ENCODE results near the gene PTK7. TPM values are rescaled to one million over a fixed set of nuclear protein-coding genes. Genes with fewer than 3 reads are reported as not detected.
A peak's percentile ranks its signal among the peaks of the same experiment; 100 is the strongest.

The PTK7 gene
- total RNA-seq (10 to 100 TPM in 4 of 5 donors, 1 to 10 TPM in 1; 8.2 to 64.9 (median 28.8) TPM), polyA plus RNA-seq (10 to 100 TPM in 2 of 3 donors, 1 to 10 TPM in 1; 4.0 to 31.1 (median 12.1) TPM)
- long read RNA-seq, donor 1, full-length matches to known transcripts, result 2 of 7 reads
- long read RNA-seq, donor 1, partial matches to known transcripts, result 5 of 7 reads
- long read RNA-seq, donor 1, other reads (novel, unspliced or antisense), result 0 of 7 reads
- long read RNA-seq, donor 2, partial matches to known transcripts, result 5 of 5 reads
- long read RNA-seq, donor 2, other reads (novel, unspliced or antisense), result 0 of 5 reads
- long read RNA-seq, donor 3, partial matches to known transcripts, result 0 of 1 reads
- long read RNA-seq, donor 3, other reads (novel, unspliced or antisense), result 0 of 1 reads
- long read RNA-seq, donor 4, partial matches to known transcripts, result 0 of 1 reads
- long read RNA-seq, donor 4, other reads (novel, unspliced or antisense), result 0 of 1 reads
- long read RNA-seq, donor 5, full-length matches to known transcripts, result 5 of 15 reads
- long read RNA-seq, donor 5, partial matches to known transcripts, result 10 of 15 reads
- long read RNA-seq, donor 5, other reads (novel, unspliced or antisense), result 0 of 15 reads
- long read RNA-seq, donor 6, full-length matches to known transcripts, result 10 of 37 reads
- long read RNA-seq, donor 6, partial matches to known transcripts, result 27 of 37 reads
- long read RNA-seq, donor 6, other reads (novel, unspliced or antisense), result 0 of 37 reads
- long read RNA-seq, donor 7, full-length matches to known transcripts, result 6 of 17 reads
- long read RNA-seq, donor 7, partial matches to known transcripts, result 11 of 17 reads
- long read RNA-seq, donor 7, other reads (novel, unspliced or antisense), result 0 of 17 reads
- long read RNA-seq, donor 8, full-length matches to known transcripts, result 2 of 7 reads
- long read RNA-seq, donor 8, partial matches to known transcripts, result 5 of 7 reads
- long read RNA-seq, donor 8, other reads (novel, unspliced or antisense), result 0 of 7 reads
- long read RNA-seq, donor 9, full-length matches to known transcripts, result 3 of 162 reads
- long read RNA-seq, donor 9, partial matches to known transcripts, result 79 of 162 reads
- long read RNA-seq, donor 9, other reads (novel, unspliced or antisense), result 80 of 162 reads
- long read RNA-seq, donor 10, full-length matches to known transcripts, result 3 of 3 reads
- long read RNA-seq, donor 10, partial matches to known transcripts, result 0 of 3 reads
- long read RNA-seq, donor 10, other reads (novel, unspliced or antisense), result 0 of 3 reads

GRCh38 chr6:43075670-43076463, at the start of gene PTK7:
TSS of gene PTK7 (plus strand) at chr6:43076314. CDS start at chr6:43076489, 175 bp downstream.
- DNase-seq, result peak; percentile 48 to 92
- TF ChIP-seq POLR2AphosphoS5 (IDR thresholded peaks at IDR 0.05), result no peak
- no peak for TF ChIP-seq CTCF (IDR thresholded peaks at IDR 0.05)
- TF ChIP-seq EP300 (IDR thresholded peaks at IDR 0.05), result no peak
- no peak for TF ChIP-seq POLR2A (IDR thresholded peaks at IDR 0.05)

GRCh38 chr6:43026365-43026764, 49.7 kb upstream of the PTK7 start:
- no peak overlapping the region for H3K4me3 ChIP-seq
- no peak overlapping the region for H3K27ac ChIP-seq
- H3K27me3 ChIP-seq, result no peaks in the 10 kb centered on the region
- TF ChIP-seq CTCF (IDR thresholded peaks at IDR 0.05) (no peak), POLR2AphosphoS5 (IDR thresholded peaks at IDR 0.05) (no peak), POLR2A (IDR thresholded peaks at IDR 0.05) (no peak), EP300 (IDR thresholded peaks at IDR 0.05) (no peak)
- intact Hi-C loops (cut with DNase I; ENCODE audit: low total_unique reads), result no loop called here
- WGBS, 5 donors, result 84 to 96% (median 89%) methylated on average over 5 of the region's 5 CpGs
- no peak for DNase-seq
- H3K36me3 ChIP-seq, result peaks cover 70 to 86% (median 72%) of the 10 kb centered on the region in 4 donors
- H3K4me1 ChIP-seq, result peaks cover 15 to 29% (median 21%) of the 10 kb centered on the region in 4 donors
- H3K9me3 ChIP-seq, result no peaks in the 10 kb centered on the region

More at GRCh38 chr6:43075670-43076463, at the start of gene PTK7:
- H3K27me3 ChIP-seq, result peaks cover 0 to 31% (median 5%) of the 10 kb centered on the region in 3 donors
- intact Hi-C loops (cut with DNase I; ENCODE audit: low total_unique reads), result loop anchor here (10.0 kb wide), 1 partner anchor 69 kb away; no protein-coding TSS in a partner anchor
- peaks cover 0 to 44% (median 40%) of the 10 kb centered on the region in 4 donors for H3K36me3 ChIP-seq
- H3K9me3 ChIP-seq, result no peaks in the 10 kb centered on the region
- peak within 1 kb of the TSS; percentile 44 to 74 (median 65) for H3K27ac ChIP-seq
- 4 to 14% (median 8%) methylated on average over 11 to 60 of the region's 60 CpGs for WGBS, 5 donors
- H3K4me1 ChIP-seq, result peaks cover 10 to 31% (median 26%) of the 10 kb centered on the region in 4 donors
- peak within 1 kb of the TSS; percentile 61 to 93 (median 70) for H3K4me3 ChIP-seq

GRCh38 chr6:43029120-43029519, 47.0 kb upstream of the PTK7 start:
- TF ChIP-seq CTCF (IDR thresholded peaks at IDR 0.05) (no peak), POLR2A (IDR thresholded peaks at IDR 0.05) (no peak)
- intact Hi-C loops (cut with DNase I; ENCODE audit: low total_unique reads), result no loop called here
- Histone ChIP-seq H3K9me3 (no peaks in the 10 kb centered on the region), H3K4me3 (no peak overlapping the region), H3K36me3 (peaks cover 80 to 99% (median 97%) of the 10 kb centered on the region in 4 donors), H3K4me1 (peaks cover 0 to 8% (median 4%) of the 10 kb centered on the region in 4 donors), H3K27ac (no peak overlapping the region), H3K27me3 (no peaks in the 10 kb centered on the region)
- no peak for DNase-seq
- WGBS, 5 donors, result 87 to 93% (median 90%) methylated on average over 9 of the region's 9 CpGs
